Activated naive CD4-positive, alpha-beta T cell treated with anti-CD3 and anti-CD28 coated beads, Interleukin-2, amount 10 ng/mL, durations not matched to agents 7 days and 5 days (primary cell): ENCODE data around the gene WDSUB1.

ENCODE experiments used
- CTCF ChIA-PET: fragments of 350-600 bp; sonication (Branson Sonifier 250); formaldehyde crosslinking; loops from one replicate; lab custom pipeline; 2021; ENCODE audit warnings: antibody characterized with exemption; lab: Charles Lee
- DNase-seq: peaks from one replicate; pipeline ENCODE4 v3.0.0-alpha.2; 2020
- H3K27ac Mint-ChIP-seq: one replicate; pipeline ENCODE4 v1.8.0; 2021; ENCODE audit warnings: mild to moderate bottlenecking, moderate library complexity, mixed read lengths
- H3K27me3 Mint-ChIP-seq: one replicate; pipeline ENCODE4 v1.8.0; 2021; ENCODE audit warnings: mild to moderate bottlenecking, mixed read lengths
- H3K36me3 Mint-ChIP-seq: one replicate; pipeline ENCODE4 v1.8.0; 2021; ENCODE audit warnings: mixed read lengths
- H3K4me1 Mint-ChIP-seq: one replicate; pipeline ENCODE4 v1.8.0; 2021; ENCODE audit warnings: mixed read lengths
- H3K4me3 Mint-ChIP-seq: one replicate; pipeline ENCODE4 v1.8.0; 2021; ENCODE audit warnings: mild to moderate bottlenecking, moderate library complexity, mixed read lengths
- H3K9me3 Mint-ChIP-seq: one replicate; pipeline ENCODE4 v1.8.0; 2021; ENCODE audit warnings: mixed read lengths

WDSUB1 gene

GRCh38 chr2:159224061-159224813 is 62.3 kb downstream of the WDSUB1 start:
- no peak overlapping the region for H3K4me3 Mint-ChIP-seq
- peaks cover 3% of the 10 kb centered on the region for H3K4me1 Mint-ChIP-seq
- H3K27me3 Mint-ChIP-seq: no peaks in the 10 kb centered on the region
- CTCF ChIA-PET: no interaction called here
- no peak for DNase-seq
- H3K36me3 Mint-ChIP-seq: no peaks in the 10 kb centered on the region
- H3K9me3 Mint-ChIP-seq: no peaks in the 10 kb centered on the region
- H3K27ac Mint-ChIP-seq: no peak overlapping the region

DNA sequence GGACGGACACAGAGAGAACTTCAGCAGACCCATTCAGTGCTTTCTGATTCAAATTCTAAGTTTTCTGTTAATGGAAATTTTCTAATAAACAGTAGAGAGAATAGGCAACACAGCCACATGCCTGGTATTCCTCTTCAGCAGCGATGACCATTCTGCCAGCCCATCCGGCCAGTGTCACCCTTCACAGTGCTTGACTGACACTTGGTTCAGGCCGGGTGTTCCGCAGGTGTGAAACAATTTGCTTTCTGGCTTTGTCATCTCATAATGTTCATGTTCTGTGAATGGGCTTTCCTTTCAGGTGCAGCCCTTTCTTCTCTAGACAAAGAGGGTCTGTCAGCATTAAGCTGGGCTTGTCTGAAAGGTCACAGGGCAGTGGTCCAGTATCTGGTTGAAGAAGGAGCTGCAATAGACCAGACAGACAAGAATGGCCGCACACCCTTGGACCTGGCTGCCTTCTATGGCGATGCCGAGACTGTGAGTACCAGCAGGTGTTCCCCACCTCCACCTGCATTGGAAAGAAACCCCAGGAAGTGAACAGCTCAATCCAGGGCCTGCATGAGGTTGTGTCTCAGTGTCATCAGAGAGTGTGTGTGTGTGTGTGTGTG is 67.0 kb downstream of the WDSUB1 start:
- no peaks in the 10 kb centered on the region for H3K4me1 Mint-ChIP-seq
- no peaks in the 10 kb centered on the region for H3K9me3 Mint-ChIP-seq
- DNase-seq: no peak
- H3K36me3 Mint-ChIP-seq: no peaks in the 10 kb centered on the region
- no peak overlapping the region for H3K4me3 Mint-ChIP-seq
- no peak overlapping the region for H3K27ac Mint-ChIP-seq
- no peaks in the 10 kb centered on the region for H3K27me3 Mint-ChIP-seq
- CTCF ChIA-PET: interaction anchor here (0.7 kb wide), 1 partner anchor 190 kb away, joined by 3 read pairs; no protein-coding TSS in a partner anchor

GRCh38 chr2:159218389-159218788 is 68.1 kb downstream of the WDSUB1 start:
- no peaks in the 10 kb centered on the region for H3K27me3 Mint-ChIP-seq
- no peaks in the 10 kb centered on the region for H3K36me3 Mint-ChIP-seq
- H3K27ac Mint-ChIP-seq: no peak overlapping the region
- H3K4me1 Mint-ChIP-seq: no peaks in the 10 kb centered on the region
- no peak overlapping the region for H3K4me3 Mint-ChIP-seq
- CTCF ChIA-PET: no interaction called here
- H3K9me3 Mint-ChIP-seq: no peaks in the 10 kb centered on the region
- DNase-seq: no peak

- no peak overlapping the region for H3K27ac Mint-ChIP-seq
- H3K27me3 Mint-ChIP-seq: no peaks in the 10 kb centered on the region
- no peaks in the 10 kb centered on the region for H3K4me1 Mint-ChIP-seq
- no peaks in the 10 kb centered on the region for H3K9me3 Mint-ChIP-seq
- DNase-seq: no peak
- no peak overlapping the region for H3K4me3 Mint-ChIP-seq
- no peaks in the 10 kb centered on the region for H3K36me3 Mint-ChIP-seq
- CTCF ChIA-PET: no interaction called here
Measured at GRCh38 chr2:159217676-159218075, 68.8 kb downstream of the WDSUB1 start.

GRCh38 chr2:159215116-159215515 is 71.4 kb downstream of the WDSUB1 start:
- H3K4me3 Mint-ChIP-seq: no peak overlapping the region
- DNase-seq: no peak
- H3K9me3 Mint-ChIP-seq: no peaks in the 10 kb centered on the region
- no peaks in the 10 kb centered on the region for H3K27me3 Mint-ChIP-seq
- CTCF ChIA-PET: interaction anchor here (1.3 kb wide), 1 partner anchor 96 kb away, joined by 3 read pairs; no protein-coding TSS in a partner anchor
- H3K27ac Mint-ChIP-seq: no peak overlapping the region
- H3K36me3 Mint-ChIP-seq: peaks cover 1% of the 10 kb centered on the region
- peaks cover 4% of the 10 kb centered on the region for H3K4me1 Mint-ChIP-seq

DNA sequence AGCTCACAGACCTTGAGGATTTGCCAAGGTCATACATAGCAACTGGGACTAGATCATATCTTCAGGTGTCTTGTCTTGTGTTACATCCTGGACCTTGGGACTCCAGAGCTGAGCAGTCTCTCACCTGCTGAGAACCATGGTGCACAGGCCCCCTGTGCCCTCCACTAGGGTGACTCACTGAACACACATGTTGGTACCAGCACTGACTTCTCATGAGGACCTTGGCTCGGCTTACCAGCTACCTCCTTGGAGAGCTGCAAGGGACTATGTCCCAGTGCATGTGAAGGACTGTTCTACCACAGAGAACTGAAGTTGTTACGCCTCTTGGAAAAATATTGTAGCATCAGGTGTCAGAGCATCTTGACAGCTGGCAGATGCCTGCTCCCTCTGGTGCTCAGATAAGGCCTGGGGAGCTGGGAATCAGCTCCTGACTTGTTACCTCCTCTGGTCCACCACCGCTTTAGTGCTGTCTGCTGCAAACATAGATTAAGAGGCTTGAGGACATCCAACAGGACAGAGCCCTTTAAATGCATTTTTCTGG is 72.1 kb downstream of the WDSUB1 start:
- no peak overlapping the region for H3K4me3 Mint-ChIP-seq
- CTCF ChIA-PET: interaction anchor here (1.3 kb wide), 1 partner anchor 96 kb away, joined by 3 read pairs; no protein-coding TSS in a partner anchor
- H3K36me3 Mint-ChIP-seq: peaks cover 3% of the 10 kb centered on the region
- no peaks in the 10 kb centered on the region for H3K9me3 Mint-ChIP-seq
- H3K4me1 Mint-ChIP-seq: peaks cover 11% of the 10 kb centered on the region
- DNase-seq: no peak
- H3K27ac Mint-ChIP-seq: no peak overlapping the region
- no peaks in the 10 kb centered on the region for H3K27me3 Mint-ChIP-seq

GRCh38 chr2:159213296-159213695 is 73.2 kb downstream of the WDSUB1 start:
- Mint-ChIP-seq H3K27ac (no peak overlapping the region), H3K36me3 (peaks cover 3% of the 10 kb centered on the region), H3K4me1 (peaks cover 13% of the 10 kb centered on the region), H3K4me3 (no peak overlapping the region), H3K9me3 (no peaks in the 10 kb centered on the region), H3K27me3 (no peaks in the 10 kb centered on the region)
- no peak for DNase-seq
- CTCF ChIA-PET: no interaction called here

- H3K27ac Mint-ChIP-seq: no peak overlapping the region
- H3K4me1 Mint-ChIP-seq: peaks cover 13% of the 10 kb centered on the region
- H3K27me3 Mint-ChIP-seq: no peaks in the 10 kb centered on the region
- no peak for DNase-seq
- H3K4me3 Mint-ChIP-seq: no peak overlapping the region
- peaks cover 3% of the 10 kb centered on the region for H3K36me3 Mint-ChIP-seq
- H3K9me3 Mint-ChIP-seq: no peaks in the 10 kb centered on the region
- CTCF ChIA-PET: no interaction called here
Measured at GRCh38 chr2:159211447-159212396, 74.8 kb downstream of the WDSUB1 start.

- peak; percentile 61 for DNase-seq
- H3K27ac Mint-ChIP-seq: no peak overlapping the region
- H3K27me3 Mint-ChIP-seq: no peaks in the 10 kb centered on the region
- peaks cover 13% of the 10 kb centered on the region for H3K4me1 Mint-ChIP-seq
- H3K4me3 Mint-ChIP-seq: no peak overlapping the region
- no peaks in the 10 kb centered on the region for H3K9me3 Mint-ChIP-seq
- peaks cover 3% of the 10 kb centered on the region for H3K36me3 Mint-ChIP-seq
- CTCF ChIA-PET: interaction anchor here (0.6 to 1.2 kb wide), 3 partner anchors 91 to 1069 kb away, joined by 3 read pairs; no protein-coding TSS in a partner anchor
Measured at GRCh38 chr2:159209341-159210306, 76.9 kb downstream of the WDSUB1 start.

DNA sequence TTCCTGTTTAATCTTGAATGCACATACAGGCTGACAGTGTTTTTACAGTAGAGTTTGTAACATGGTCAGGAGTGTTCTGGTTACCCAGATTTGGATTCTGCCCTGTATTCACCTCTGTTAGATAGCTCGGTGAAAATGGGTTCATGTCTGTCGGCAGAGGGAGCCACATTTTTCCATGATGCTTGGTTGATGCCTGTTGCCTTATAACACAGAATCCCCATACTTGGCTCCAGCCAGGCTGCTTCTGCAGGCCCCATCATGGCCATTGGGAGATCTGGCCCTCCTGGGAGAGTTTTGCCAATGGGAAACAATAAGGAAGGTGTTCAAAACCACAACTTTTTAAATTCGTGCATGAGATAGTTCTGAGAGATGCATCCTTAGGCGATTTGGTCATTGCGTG is 78.1 kb downstream of the WDSUB1 start:
- H3K27ac Mint-ChIP-seq: no peak overlapping the region
- no peaks in the 10 kb centered on the region for H3K9me3 Mint-ChIP-seq
- peaks cover 13% of the 10 kb centered on the region for H3K4me1 Mint-ChIP-seq
- DNase-seq: no peak
- no peak overlapping the region for H3K4me3 Mint-ChIP-seq
- peaks cover 3% of the 10 kb centered on the region for H3K36me3 Mint-ChIP-seq
- no peaks in the 10 kb centered on the region for H3K27me3 Mint-ChIP-seq
- CTCF ChIA-PET: interaction anchor here (0.6 to 1.2 kb wide), 3 partner anchors 22 to 308 kb away, joined by 3 read pairs; no protein-coding TSS in a partner anchor

DNA sequence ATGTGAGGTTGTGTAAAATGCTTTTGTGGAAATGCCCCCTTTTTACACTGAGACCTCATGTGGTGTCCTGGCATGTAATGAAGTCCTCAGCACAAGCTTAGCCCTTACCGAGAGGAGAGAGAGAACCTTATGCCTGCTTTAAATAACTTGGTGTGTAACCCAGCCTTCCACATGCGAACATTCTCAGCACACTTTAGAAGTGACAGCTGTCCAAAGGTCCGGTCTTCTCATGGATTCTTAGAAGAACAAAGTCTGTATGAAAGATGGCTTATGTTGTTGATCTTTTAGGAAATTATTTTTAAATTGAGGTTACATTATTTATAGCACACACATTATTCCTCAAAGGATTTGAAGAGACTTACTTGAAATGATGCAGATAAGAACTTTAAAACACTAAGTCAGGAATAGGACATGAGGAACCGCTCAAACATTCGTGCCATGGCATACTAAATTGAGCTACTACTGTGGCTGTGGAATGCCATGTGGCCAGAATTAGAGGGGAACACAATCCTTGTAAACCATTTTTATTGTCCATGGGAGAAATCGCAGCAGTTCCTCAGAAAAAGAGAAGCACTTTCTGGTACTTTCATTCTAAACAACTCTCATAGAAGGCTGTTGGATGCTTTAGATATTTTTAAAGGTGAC is 79.6 kb downstream of the WDSUB1 start:
- Mint-ChIP-seq H3K4me1 (peaks cover 15% of the 10 kb centered on the region), H3K36me3 (peaks cover 3% of the 10 kb centered on the region), H3K27ac (no peak overlapping the region), H3K27me3 (no peaks in the 10 kb centered on the region), H3K4me3 (no peak overlapping the region), H3K9me3 (no peaks in the 10 kb centered on the region)
- CTCF ChIA-PET: no interaction called here
- DNase-seq: no peak

DNA sequence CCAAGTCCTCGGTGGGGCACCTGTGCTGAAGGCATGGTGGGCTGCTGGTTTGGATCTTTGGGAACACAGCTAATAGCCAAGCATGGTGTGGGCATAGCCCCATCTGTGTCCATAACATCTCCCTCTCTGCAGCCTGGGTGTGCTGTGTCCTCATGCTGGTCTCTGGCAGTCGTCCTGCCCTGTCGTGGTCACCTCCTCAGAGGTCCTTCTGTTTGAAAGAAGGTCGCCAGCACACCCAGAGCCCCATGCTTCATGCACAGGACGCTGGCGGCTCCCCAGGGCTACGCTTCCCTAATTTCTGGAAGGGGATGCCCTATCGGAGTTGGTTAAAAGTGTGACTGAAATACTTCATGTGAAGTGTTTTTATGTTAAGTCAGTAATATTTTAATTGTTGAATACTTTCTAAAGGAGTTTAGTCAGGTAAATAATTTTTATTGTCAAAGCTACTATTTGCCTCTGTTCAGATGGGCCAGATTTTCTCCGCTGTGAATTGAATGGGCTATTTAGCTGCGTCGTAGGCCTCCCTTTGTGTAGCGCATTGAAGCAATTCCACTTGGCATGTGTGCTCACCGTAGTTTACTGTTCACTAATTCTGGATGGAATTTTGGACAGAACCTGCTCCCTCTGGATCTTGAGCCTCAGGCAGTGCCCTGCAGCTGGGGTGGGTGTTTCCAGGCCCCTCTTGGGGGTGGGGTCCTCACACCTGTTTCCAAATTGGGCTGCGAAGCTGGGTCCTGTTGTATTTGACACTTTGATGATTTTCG is 81.9 kb downstream of the WDSUB1 start:
- no peak overlapping the region for H3K27ac Mint-ChIP-seq
- H3K4me3 Mint-ChIP-seq: no peak overlapping the region
- H3K27me3 Mint-ChIP-seq: no peaks in the 10 kb centered on the region
- no peak for DNase-seq
- no peaks in the 10 kb centered on the region for H3K9me3 Mint-ChIP-seq
- H3K36me3 Mint-ChIP-seq: no peaks in the 10 kb centered on the region
- CTCF ChIA-PET: no interaction called here
- peaks cover 16% of the 10 kb centered on the region for H3K4me1 Mint-ChIP-seq
